Brain microvascular endothelial cell (primary cell): Measurements from ENCODE around the gene DYNC1H1.

Source experiments
- DNase-seq: peaks from one replicate; pipeline ENCODE4 v3.0.0-alpha.2; 2020
- H3K27ac ChIP-seq: fragments of 250-450 bp; sonication (Bioruptor Pico); 2 replicates; pipeline ENCODE4 v1.5.1; 2020; ENCODE audit warnings: mild to moderate bottlenecking, moderate library complexity
- H3K27me3 ChIP-seq: fragments of 250-450 bp; sonication (Bioruptor Pico); replicated peaks from 2 replicates; pipeline ENCODE4 v1.5.1; 2020; ENCODE audit warnings: mild to moderate bottlenecking
- H3K36me3 ChIP-seq: fragments of 250-450 bp; sonication (Bioruptor Pico); replicated peaks from 2 replicates; pipeline ENCODE4 v1.5.1; 2020; ENCODE audit warnings: mild to moderate bottlenecking
- H3K4me3 ChIP-seq: 2 replicates; pipeline ENCODE4 v1.5.1; 2011; ENCODE audit warnings: low read depth, mild to moderate bottlenecking, control low read depth, low read length, moderate library complexity
- CTCF ChIP-seq: IDR thresholded peaks from 2 replicates; pipeline ENCODE4 v1.5.1; 2011; ENCODE audit warnings: low read depth, mild to moderate bottlenecking, moderate library complexity, low read length, control low read depth, inconsistent platforms; ENCODE audit errors: missing control alignments
- in situ Hi-C: cut with HindIII; loops from 2 replicates; pipeline ENCODE4 v1.10.0; 2017; ENCODE audit warnings: low sequenced_read_pairs, low pct_ligation_motif_present

The DYNC1H1 gene

GRCh38 chr14:101944451-101944850 is 19.9 kb upstream of the DYNC1H1 start:
- no peak overlapping the region for H3K27ac ChIP-seq
- no peak for DNase-seq
- in situ Hi-C loops, result no loop called here
- no peak overlapping the region for H3K4me3 ChIP-seq
- no peaks in the 10 kb centered on the region for H3K36me3 ChIP-seq
- no peaks in the 10 kb centered on the region for H3K27me3 ChIP-seq
- TF ChIP-seq CTCF, result no peak

- no peak for DNase-seq
- in situ Hi-C loops, result no loop called here
- Histone ChIP-seq H3K27ac (no peak overlapping the region), H3K4me3 (no peak overlapping the region), H3K27me3 (no peaks in the 10 kb centered on the region), H3K36me3 (no peaks in the 10 kb centered on the region)
- no peak for TF ChIP-seq CTCF
These were observed 19.2 kb upstream of the DYNC1H1 start for GRCh38 chr14:101945171-101945570.

GRCh38 chr14:101947577-101947903 is 16.8 kb upstream of the DYNC1H1 start:
- TF ChIP-seq CTCF, result no peak
- H3K36me3 ChIP-seq, result no peaks in the 10 kb centered on the region
- in situ Hi-C loops, result no loop called here

GRCh38 chr14:101947904-101948665 is 16.3 kb upstream of the DYNC1H1 start:
- Histone ChIP-seq H3K36me3 (no peaks in the 10 kb centered on the region), H3K27me3 (no peaks in the 10 kb centered on the region), H3K27ac (peak overlapping the region; percentile 99), H3K4me3 (peak overlapping the region; percentile 91)
- DNase-seq, result peak; percentile 100
- in situ Hi-C loops, result no loop called here
- no peak for TF ChIP-seq CTCF

More at GRCh38 chr14:101947577-101947903, 16.8 kb upstream of the DYNC1H1 start:
- peak overlapping the region; percentile 99 for H3K27ac ChIP-seq
- DNase-seq, result no peak
- H3K4me3 ChIP-seq, result peak overlapping the region; percentile 91
- no peaks in the 10 kb centered on the region for H3K27me3 ChIP-seq

GRCh38 chr14:101948666-101949216 is 15.6 kb upstream of the DYNC1H1 start:
- TF ChIP-seq CTCF, result no peak
- in situ Hi-C loops, result no loop called here
- Histone ChIP-seq H3K4me3 (peak overlapping the region; percentile 91), H3K36me3 (no peaks in the 10 kb centered on the region), H3K27ac (peak overlapping the region; percentile 99), H3K27me3 (no peaks in the 10 kb centered on the region)
- DNase-seq, result no peak
